ENCODE measurements around the gene HS6ST1. TPM values are rescaled to one million over a fixed set of nuclear protein-coding genes. Genes with fewer than 3 reads are reported as not detected.

HS6ST1 gene
- total RNA-seq, 4 donors from 2014 or later, result 11.2 to 32.2 (median 14.7) TPM

DNA sequence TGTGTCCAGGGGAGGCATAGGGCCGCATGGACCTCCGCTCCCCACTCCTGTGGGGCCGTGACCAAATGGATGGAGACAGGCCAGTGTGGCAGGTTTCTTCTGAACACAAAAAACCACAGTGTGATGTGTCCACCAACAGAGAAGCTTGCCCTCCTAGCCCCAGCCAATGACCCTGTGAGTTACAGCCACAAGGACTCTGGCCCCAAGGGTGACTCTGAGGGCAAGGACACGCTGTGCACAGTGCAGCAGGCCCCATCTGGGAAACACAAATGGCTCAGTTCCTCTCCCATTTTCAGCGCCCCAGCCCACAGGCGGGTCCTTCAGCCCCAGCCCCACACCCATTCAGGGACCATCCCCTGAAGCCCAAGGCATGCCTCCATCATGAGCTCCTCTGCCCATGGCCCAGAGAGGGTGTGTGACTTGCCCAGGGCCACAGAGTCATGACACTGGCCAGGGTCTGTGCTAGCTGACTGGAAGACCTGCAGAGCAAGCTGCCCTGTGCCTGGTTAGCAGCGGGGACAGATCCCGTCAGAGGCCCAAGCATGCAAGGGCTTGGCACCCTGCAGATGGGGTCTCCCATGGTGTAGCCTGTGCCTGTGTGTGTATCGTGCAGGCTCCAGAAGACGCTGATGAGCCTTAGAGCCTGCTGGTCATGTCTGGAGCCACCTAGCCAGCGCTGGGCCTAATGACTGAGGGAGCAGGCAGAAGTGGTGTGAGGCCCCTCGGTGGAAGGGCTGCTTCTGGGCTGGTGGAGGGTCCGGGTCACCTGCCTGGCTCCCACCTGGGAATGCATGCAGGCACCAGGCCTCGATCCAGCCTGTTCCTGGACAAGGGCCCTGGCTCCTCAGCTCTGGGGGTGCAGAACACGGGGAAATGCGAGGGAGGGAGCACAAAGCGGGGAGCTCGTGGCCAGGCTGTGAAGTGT, 47.7 kb downstream of the HS6ST1 start:
- TF ChIP-seq, protein P1, sequence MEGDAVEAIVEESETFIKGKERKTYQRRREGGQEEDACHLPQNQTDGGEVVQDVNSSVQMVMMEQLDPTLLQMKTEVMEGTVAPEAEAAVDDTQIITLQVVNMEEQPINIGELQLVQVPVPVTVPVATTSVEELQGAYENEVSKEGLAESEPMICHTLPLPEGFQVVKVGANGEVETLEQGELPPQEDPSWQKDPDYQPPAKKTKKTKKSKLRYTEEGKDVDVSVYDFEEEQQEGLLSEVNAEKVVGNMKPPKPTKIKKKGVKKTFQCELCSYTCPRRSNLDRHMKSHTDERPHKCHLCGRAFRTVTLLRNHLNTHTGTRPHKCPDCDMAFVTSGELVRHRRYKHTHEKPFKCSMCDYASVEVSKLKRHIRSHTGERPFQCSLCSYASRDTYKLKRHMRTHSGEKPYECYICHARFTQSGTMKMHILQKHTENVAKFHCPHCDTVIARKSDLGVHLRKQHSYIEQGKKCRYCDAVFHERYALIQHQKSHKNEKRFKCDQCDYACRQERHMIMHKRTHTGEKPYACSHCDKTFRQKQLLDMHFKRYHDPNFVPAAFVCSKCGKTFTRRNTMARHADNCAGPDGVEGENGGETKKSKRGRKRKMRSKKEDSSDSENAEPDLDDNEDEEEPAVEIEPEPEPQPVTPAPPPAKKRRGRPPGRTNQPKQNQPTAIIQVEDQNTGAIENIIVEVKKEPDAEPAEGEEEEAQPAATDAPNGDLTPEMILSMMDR (IDR thresholded peaks at IDR 0.05; ENCODE audit: low read depth), result no peak

DNA sequence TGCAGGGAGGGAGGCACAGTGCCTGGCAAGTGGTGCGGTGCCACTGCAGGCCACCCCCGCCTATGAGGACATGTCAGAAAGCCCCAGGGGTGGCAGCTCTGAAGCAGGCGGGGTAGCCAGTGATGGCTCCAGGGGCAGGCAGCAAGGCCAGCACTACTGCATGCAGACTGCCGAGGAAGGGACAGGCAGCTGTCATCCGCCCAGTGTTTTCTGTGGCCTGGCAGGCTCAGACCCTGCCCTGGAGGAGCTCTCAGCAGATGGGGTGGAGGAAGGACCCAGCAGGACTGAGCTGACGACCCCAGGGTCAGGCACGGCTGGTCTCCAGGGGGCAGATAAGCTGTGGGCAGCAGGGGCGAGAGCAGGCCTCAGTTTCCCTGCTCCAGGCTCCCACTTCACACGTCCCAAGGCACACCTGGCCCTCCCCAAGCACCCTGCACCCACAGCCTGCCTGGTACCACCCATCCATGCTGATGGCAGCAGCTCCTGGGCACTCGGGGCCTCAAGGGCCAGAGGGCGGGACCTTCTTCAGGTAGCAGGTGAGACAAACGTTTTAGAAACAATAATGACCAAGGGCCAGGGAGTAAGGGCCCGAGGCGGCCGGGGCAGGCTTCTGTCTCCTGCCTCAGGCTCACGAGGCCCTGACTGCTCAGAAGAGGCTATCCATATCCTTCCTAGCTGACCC, 48.5 kb downstream of the HS6ST1 start:
- TF ChIP-seq, protein P1 (IDR thresholded peaks at IDR 0.05; ENCODE audit: low read depth), result no peak

DNA sequence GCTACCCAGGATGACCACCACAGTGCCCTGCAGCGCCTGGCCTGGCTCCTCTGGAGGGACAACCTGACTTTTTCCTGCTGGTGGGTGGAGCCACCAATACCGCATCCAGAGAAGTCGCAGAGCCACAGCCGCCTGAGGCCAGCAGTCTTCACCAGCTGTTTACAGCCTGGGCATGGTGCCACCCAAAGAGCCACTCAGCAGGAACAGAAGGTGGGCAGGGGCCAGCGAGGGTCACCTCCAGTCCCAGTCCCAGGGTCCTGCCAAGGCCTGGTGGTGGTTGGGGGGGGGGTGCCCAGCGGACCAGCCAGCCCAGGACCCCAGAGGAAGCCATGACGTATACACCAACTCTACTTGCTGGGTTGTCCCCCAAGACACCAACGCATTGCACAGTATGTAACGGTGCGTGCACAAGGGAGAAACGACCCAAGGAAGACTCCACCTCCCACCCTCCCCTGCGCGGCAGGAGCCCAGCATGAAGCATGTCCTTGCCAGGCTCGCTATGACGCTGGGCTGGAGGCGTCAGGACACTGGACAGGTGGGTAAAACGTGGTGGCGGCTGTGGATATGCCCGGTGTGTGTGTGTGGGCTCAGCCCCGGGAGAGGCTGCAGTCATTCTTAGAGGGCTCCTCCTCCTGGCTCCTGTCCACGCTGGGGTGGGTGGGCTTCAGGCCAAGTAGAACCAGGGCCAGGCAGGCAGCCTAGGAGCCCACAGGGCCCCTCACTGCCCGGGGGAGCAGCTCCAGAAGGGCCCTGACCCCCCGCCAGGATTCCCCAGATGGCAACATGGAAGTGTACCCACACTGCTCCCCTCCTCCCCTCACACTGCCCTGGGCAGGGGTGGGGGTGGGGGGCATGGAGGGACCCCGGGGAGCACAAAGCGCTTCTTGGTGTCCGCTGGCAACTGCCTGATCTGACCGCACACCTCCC, 49.3 kb downstream of the HS6ST1 start:
- TF ChIP-seq, protein P1 (IDR thresholded peaks at IDR 0.05; ENCODE audit: low read depth), result no peak

DNA sequence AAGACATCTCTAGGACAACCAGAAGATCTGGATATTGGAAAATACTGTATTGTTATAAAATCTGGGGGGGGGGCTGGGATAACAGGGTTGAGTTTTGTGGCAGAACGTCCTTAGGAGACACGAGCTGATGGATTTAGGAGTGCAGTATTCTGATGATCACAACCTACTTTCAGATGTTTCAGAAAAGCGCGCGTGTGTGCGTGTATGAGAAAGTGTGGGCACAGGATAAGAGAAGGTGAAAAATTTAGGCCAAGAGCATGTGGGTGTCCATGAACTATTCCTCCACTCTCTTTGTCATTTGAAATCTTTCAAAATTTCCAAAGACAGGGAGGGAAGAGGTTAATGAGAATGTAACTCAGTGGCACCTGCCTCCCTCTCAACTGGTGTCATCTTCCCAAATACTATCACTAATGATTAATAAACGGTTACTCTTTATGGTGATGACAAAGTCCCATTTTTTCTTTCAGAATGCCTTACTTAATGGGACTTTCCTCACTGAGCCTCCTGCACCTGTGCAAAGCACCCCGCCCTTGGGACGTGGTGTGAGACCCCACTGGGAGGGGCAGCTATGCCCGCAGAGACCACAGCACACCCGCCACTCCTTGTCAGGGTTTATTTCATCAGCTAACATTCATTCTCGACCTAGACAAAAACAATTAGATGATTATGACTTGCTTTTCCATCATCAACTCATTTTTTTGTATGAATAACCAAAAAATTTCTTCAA, 53.6 kb downstream of the HS6ST1 start:
- TF ChIP-seq, protein P1 (IDR thresholded peaks at IDR 0.05; ENCODE audit: low read depth), result no peak

DNA sequence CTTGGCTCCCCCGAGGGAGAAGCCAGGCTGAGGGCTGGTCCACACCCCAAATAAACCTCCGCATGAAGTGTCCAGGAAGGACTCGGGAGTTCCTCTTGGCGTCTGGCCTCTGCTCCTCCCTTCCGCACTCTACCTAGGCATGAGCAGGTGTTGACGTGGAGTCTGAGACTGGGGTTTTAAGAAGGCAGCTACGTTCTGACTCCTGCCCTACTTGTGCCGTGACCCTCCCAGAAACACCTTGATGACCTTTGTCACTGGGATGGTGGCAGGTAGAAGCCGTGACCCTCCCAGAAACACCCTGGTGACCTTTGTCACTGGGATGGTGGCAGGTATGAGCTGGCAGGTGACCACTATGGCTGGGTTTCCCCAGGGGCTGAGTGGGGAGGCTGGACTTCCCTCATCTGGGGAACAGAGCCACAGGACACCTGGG, 54.8 kb downstream of the HS6ST1 start:
- TF ChIP-seq, protein P1 (IDR thresholded peaks at IDR 0.05; ENCODE audit: low read depth), result no peak

DNA sequence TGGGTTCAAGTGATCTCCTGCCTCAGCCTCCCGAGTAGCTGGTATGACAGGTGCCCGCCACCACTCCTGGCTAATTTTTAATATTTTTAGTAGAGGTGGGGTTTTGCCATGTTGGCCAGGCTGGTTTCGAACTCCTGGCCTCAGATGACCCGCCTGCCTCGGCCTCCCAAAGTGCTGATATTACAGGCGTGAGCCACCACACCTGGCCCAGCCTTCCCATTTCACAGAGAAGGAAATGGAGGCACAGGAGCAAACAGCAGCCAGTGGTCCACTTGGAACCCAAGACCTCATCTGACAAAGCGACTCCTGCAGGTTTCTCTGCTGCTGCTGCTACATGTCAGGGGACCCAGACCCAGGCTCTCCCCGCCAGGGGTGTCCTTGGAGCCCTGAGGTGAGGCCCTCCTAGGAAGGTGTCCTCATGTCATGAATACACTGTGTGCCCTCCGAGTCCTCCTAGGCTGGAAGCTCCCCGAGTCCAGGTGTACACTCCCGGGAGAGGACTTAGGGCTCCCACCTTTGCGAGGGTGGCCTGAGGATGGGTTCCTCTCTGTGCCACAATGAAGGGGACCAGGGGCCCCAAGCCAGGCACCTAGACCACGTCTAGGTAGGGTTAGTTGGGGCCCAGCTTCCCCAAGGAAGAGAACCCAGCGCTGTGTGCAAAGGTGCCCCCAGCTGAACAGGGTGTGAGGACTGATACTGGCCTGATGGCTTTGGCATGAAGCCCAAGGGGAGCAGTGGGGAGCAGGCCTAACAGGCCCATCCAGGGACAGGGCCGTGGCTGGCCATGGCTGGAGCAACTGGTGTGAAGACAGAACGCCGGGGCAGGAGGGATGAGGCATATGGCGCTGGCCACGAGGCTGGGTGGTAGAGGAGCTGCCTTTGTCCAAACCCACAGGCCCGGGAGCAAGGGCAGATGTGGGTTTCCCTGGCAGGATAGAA, 56.1 kb downstream of the HS6ST1 start:
- TF ChIP-seq, protein P1 (IDR thresholded peaks at IDR 0.05; ENCODE audit: low read depth), result no peak
